GM18870 (cell line): ENCODE results near the gene HDAC2.
"Not testable (repeated sequence)": the region's sequence is repeated elsewhere in the genome, so short reads cannot be mapped to it uniquely, and the experiment has no call there.

Source experiments
- ATAC-seq: cut with Tn5 transposase; IDR thresholded peaks from one replicate; pipeline ENCODE4 v1.9.1; 2021; ENCODE audit warnings: moderate library complexity; ENCODE audit not compliant: unreplicated experiment

Gene HDAC2

DNA sequence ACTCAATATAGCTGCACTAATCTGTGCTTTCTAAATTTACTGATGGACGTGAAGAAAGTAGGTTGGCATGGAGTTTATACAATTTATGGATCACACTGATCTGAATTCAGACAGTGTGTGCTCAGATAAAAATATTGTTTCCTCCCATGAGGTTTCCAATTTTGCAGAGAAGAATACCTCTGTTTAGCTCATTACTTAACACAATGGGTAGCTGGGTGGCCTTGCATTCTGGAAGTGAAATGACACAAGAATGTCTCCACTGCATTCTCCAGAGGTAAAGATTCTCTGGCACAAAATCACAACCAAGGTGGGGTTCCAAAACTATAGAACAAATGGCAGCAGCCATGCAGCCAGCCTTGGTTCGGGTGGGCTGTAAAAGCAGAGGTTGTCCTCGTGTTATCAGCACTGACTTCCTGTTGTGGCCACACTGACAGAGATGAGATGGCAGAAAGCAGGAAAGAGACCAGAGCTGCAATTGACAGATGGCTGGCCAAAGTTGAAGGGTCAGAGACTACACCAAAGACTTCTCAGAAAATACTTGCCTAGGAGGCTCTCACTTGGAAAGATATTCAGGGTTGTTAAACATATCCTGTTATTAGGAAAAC lies 50.2 kb downstream of the HDAC2 start:
- ATAC-seq = peak; percentile 90

DNA sequence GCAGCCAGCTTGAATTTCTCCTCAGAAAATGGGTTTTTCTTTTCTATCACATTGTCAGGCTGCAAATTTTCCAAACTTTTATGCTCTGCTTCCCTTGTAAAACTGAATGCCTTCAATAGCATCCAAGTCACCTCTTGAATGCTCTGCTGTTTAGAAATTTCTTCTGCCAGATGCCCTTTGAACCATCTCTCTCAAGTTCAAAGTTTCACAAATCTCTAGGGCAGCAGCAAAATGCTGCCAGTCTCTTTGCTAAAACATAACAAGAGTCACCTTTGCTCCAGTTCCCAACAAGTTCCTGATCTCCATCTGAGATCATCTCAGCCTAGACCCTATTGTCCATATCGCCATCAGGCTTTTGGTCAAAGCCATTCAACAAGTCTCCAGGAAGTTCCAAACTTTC lies 60.7 kb downstream of the HDAC2 start:
- not testable (repeated sequence) for ATAC-seq

GRCh38 chr6:113909224-113909856 lies 61.6 kb downstream of the HDAC2 start:
- peak; percentile 67 for ATAC-seq

DNA sequence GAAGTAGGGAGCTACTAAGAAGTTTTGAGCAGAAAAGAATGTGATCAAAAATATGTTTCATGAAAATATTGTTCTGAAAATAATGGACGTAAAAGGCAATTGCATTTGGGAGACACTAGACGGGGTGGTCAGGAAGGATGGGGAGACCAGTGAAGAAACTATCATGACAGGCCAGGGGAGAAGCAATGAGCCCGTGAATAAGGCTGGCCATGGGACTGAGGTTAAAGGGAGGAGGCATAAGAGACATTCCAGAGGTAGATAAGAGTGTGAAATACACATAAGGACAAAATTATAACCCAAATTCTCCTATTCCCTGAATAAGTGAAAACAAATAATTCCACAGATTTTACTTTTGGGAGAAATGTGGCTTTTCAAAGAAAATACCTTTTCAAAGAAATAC lies 62.1 kb downstream of the HDAC2 start:
- no peak for ATAC-seq

DNA sequence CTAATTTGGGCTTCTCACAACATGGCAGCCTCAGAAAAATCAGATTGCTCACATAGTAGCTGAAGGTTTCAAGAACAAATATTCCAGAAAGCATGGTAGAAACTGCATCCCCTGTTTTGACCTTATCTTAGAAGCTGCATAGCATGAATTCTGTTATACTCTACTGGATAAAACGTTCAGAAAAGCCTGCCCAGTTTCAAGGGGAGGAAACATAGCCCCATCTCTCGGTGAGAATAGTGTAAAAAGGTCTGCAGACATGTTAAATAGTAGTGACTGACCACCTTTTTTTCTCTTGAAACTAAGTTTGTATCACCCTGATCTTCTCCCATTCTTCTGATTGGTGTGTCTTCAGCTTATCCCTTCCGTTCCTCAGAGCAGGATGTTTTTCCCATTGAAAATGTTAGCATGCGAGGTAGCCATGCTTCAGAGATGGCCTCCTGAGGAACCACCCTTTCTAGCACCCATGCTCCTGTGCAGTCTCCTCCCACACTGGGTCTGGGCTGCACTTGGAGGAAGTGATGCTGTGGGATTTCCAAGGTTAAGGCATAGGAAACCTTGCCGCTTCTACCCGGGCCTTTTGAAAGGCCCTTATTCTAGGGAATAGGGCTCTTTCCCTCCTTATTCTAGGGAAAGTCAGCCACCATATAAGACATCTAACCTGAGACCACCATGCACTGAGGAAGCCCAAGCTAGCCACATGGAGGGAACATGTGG lies 63.7 kb downstream of the HDAC2 start:
- ATAC-seq = no peak

GRCh38 chr6:113903666-113904330 lies 67.2 kb downstream of the HDAC2 start:
- no peak for ATAC-seq

- no peak for ATAC-seq
Observed at GRCh38 chr6:113901482-113901881, 69.5 kb downstream of the HDAC2 start.

GRCh38 chr6:113894712-113895674 lies 76.0 kb downstream of the HDAC2 start:
- ATAC-seq = no peak

GRCh38 chr6:113893866-113894265 lies 77.1 kb downstream of the HDAC2 start:
- ATAC-seq = no peak

GRCh38 chr6:113893451-113893850 lies 77.5 kb downstream of the HDAC2 start:
- ATAC-seq = no peak

GRCh38 chr6:113888956-113889630 lies 81.9 kb downstream of the HDAC2 start:
- ATAC-seq = no peak

DNA sequence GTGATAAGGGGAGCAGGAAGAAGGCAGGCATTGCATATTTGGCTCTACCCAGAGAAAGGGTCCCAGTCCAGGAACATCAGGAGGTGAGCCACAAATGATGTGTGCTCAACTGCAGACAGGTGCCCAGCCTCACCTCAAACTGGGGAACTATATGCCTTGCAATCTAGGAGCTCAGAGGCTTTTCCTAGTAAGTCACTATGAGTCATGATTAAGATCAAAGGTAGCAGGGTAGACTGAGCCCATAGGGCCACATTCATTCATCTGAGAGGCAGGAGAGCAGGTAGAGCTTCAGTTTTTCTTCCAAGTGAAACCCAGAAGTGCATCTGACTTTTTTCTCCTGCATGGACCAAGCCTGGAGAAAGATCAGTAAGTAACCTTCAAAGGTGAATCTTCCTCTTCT lies 82.5 kb downstream of the HDAC2 start:
- ATAC-seq = no peak

- ATAC-seq = no peak
Observed at GRCh38 chr6:113886512-113886911, 84.4 kb downstream of the HDAC2 start.

GRCh38 chr6:113884011-113884410 lies 86.9 kb downstream of the HDAC2 start:
- ATAC-seq = no peak
